B cell (primary cell): ENCODE results near the gene GULP1.

Source experiments
- EZH2 ChIP-seq: IDR thresholded peaks from 2 replicates; pipeline ENCODE4 v1.6.1; 2012; ENCODE audit warnings: borderline replicate concordance, low read depth, mild to moderate bottlenecking, moderate library complexity, low read length; ENCODE audit not compliant: insufficient read depth, poor library complexity, severe bottlenecking
- TF ChIP-seq, protein P1 (sequence below): fragments of 200-600 bp; IDR thresholded peaks from one replicate; pipeline ENCODE4 v1.8.0; 2022; ENCODE audit warnings: antibody characterized with exemption, mild to moderate bottlenecking

DNA sequence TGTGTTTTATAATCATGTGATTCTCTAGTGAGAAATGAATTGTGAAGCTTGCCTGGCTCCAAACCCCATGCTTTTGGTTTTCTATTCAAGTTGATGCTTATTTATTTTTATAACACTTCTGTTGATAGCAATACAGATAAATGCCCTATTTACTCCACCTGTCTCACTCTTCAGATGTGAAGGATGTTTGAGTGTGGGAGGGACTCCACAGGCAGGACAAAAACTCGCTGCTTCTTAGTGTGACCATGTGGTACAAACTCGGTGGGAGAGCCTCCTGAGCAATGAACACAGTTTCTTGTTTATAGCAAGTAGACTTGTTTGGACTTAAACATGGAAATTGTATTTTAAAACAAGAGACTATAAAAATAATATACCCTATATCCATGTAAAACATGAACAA lies 219.7 kb downstream of the GULP1 start:
- no peak for TF ChIP-seq EZH2
- TF ChIP-seq, protein P1, sequence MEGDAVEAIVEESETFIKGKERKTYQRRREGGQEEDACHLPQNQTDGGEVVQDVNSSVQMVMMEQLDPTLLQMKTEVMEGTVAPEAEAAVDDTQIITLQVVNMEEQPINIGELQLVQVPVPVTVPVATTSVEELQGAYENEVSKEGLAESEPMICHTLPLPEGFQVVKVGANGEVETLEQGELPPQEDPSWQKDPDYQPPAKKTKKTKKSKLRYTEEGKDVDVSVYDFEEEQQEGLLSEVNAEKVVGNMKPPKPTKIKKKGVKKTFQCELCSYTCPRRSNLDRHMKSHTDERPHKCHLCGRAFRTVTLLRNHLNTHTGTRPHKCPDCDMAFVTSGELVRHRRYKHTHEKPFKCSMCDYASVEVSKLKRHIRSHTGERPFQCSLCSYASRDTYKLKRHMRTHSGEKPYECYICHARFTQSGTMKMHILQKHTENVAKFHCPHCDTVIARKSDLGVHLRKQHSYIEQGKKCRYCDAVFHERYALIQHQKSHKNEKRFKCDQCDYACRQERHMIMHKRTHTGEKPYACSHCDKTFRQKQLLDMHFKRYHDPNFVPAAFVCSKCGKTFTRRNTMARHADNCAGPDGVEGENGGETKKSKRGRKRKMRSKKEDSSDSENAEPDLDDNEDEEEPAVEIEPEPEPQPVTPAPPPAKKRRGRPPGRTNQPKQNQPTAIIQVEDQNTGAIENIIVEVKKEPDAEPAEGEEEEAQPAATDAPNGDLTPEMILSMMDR: no peak
